HG03432 (cell line): Measurements from ENCODE around the gene NANS.
A peak's percentile ranks its signal among the peaks of the same experiment; 100 is the strongest.

ENCODE experiments used
- ATAC-seq: cut with Tn5 transposase; IDR thresholded peaks from one replicate; pipeline ENCODE4 v1.9.1; 2021; ENCODE audit warnings: mild to moderate bottlenecking, moderate library complexity; ENCODE audit not compliant: unreplicated experiment

The NANS gene

GRCh38 chr9:98038958-98039357 lies 17.6 kb upstream of the NANS start:
- ATAC-seq, result peak; percentile 53

- peak; percentile 51 for ATAC-seq
These were observed 16.9 kb upstream of the NANS start for GRCh38 chr9:98039607-98040017.

- no peak for ATAC-seq
These were observed 16.3 kb upstream of the NANS start for GRCh38 chr9:98040212-98040611.

- no peak for ATAC-seq
These were observed 12.6 kb upstream of the NANS start for GRCh38 chr9:98043915-98044314.

DNA sequence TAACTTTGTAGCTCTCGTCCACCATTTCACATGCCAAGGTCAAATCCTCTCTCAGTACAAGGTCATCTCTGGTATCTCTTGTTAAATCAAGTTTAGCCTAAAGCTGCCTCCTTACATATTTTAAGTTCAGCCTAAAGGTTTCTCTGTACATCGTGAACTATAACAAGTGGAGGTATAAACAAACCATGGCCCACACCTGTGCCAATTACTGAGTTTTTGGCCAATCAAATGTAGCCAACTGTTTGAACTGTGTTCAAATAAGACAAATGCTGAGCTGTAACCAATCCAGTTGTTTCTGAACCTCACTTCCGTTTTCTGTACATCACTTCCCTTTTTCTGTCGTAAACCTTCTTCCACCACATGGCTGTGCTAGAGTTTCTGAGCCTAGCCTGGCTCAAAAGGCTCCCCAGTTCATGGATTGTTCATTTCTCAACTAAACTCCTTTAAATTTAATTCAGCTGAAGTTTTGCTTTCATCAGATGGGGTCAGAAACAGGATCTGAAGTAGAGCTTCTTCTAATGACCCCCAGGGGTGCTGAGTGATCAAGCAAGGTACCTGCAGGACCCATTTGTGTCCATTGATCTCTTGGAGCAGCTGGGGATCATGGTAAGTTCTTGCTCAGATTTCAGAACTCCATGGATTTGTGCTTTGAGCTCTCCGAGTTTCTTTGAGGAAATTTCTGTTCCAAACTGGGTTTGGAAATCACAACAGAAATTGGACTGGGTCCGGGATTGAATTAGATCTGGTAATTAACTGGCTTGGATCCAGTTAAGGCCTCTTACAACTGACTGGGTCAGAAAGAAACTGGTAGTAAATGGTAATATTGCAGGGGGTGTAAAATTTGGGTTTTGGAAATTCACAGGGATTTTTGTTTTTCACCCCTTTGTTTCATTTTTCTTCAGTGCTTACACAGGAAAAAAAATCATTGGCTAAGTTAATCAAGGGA lies 11.0 kb upstream of the NANS start:
- peak; percentile 89 for ATAC-seq

- ATAC-seq, result no peak
These were observed 10.4 kb upstream of the NANS start for GRCh38 chr9:98046180-98046543.

DNA sequence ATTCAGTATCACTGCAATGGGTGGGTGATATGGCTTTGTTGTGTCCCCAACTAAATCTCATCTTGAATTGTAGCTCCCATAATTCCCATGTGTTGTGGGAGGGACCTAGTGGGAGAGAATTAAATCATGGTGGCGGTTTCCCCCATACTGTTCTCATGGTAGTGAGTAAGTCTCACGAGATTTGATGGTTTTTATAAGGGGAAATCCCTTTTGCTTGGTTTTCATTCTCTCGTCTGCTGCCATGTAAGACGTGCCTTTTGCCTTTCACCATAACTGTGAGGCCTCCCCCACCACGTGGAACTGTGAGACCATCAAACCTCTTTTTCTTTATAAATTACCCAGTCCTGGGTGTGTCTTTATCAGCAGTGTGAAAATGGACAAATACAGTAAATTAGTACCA lies 9.5 kb upstream of the NANS start:
- ATAC-seq, result no peak

DNA sequence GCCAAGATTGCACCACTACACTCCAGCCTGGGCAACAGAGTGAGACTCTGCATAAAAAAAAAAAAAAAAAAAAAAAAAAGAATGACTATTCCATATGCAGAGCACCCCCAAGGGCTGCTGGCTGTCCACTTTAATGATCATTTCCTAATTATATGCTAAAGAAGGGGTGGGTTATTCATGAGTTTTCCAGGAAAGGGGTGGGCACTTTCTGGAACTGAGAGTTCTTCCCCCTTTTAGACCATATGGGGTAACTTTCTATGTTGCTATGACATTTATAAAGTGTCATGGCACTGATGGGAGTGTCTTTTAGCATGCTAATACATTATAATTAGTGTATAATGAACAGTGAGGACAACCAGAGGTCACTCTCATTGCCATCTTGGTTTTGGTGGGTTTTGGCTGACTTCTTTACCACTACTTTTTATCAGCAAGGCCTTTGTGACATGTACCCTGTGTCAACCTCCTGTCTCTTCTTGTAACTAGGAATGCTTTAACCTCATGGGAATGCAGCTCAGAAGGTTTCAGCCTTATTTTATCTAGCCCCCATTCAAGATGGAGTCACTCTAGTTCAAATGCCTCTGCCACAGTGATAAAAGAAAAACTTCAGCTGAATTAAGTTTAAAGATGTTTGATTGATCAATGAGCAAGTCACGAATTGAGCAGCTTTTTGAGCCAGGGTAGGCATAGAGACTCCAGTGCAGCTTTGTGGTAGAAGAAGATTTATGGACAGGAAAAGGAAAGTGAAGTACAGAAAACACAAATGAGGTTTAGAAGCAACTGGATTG lies 7.1 kb upstream of the NANS start:
- no peak for ATAC-seq

DNA sequence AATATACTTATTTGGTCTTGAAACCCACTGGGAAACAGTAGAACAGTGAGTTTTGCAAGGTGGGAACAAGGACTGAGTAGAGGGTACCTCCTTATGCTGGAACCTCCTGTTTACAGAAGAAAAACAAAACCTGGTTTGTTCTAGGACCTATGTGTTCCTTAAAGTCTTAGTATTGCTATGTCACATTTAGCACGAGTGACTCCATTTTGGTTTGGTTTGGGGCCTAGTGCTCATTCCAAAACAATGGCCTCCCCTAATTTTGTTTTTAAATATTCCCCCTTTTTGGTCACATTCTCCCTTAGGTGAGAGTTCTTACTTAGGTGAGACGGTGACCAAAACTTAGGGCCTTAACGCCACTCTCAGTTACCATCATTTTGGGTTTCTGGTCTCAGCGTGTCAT lies 6.2 kb upstream of the NANS start:
- ATAC-seq, result no peak

- no peak for ATAC-seq
These were observed 2.1 kb upstream of the NANS start for GRCh38 chr9:98054376-98054951.

DNA sequence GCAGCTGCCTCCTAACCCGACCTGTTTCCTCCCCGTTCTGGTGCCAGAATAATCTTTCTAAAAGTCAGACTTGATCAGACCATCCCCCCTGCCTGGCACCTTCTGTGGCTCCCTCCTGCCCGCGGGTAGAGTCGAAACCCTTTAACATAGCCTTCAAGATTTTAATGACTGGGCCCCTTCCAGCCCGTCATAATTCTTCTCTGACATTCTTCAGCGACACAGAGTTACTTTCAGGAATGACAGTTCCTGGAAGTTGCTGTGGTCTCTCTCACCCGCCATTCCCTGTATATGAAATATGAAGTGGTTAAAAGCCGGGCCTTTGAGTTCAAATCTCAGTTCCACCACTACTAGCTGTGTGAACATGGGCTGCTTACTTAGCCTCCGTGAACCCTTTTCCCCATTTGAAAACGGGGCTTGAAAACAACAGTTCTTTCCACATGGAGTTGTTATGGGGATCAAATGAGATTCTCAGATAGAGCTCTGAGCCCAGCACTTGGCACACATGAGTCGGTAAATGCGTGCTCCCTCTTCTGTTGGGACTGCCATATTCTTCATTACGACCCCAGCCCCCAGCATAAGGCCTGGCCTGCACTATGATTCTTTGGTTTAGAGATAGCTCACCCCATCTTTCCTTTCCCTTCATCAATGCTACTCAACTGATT lies 737 bp downstream of the NANS start:
- no peak for ATAC-seq

- ATAC-seq, result no peak
These were observed 5.6 kb downstream of the NANS start for GRCh38 chr9:98062161-98062560.

- no peak for ATAC-seq
These were observed 8.3 kb downstream of the NANS start for GRCh38 chr9:98064623-98065392.

GRCh38 chr9:98066235-98066634 lies 9.7 kb downstream of the NANS start:
- ATAC-seq, result no peak

- ATAC-seq, result no peak
These were observed 10.7 kb downstream of the NANS start for GRCh38 chr9:98067184-98067583.

GRCh38 chr9:98069551-98069950 lies 13.0 kb downstream of the NANS start:
- no peak for ATAC-seq

- ATAC-seq, result no peak
These were observed 14.2 kb downstream of the NANS start for GRCh38 chr9:98070704-98071103.

DNA sequence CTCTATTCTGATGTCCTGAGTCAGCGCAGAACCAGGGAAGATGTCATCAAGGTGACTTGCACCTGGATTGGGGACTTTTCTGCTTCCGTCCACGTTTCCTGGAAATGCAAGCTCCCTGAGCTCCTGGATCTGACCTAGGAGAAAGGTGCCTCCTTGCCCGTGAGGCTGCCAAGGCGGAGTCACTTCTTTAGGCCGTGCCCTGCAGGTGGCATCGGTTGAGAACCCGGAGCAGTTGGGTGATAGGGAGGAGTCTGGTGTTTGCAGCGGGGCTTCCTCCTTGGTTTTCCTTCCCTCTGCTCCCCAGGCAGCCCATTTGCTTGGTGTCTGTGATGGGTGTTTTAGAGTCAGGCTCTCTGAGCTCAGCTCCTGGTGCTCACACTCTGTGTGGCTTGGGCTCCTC lies 15.2 kb downstream of the NANS start:
- ATAC-seq, result no peak

DNA sequence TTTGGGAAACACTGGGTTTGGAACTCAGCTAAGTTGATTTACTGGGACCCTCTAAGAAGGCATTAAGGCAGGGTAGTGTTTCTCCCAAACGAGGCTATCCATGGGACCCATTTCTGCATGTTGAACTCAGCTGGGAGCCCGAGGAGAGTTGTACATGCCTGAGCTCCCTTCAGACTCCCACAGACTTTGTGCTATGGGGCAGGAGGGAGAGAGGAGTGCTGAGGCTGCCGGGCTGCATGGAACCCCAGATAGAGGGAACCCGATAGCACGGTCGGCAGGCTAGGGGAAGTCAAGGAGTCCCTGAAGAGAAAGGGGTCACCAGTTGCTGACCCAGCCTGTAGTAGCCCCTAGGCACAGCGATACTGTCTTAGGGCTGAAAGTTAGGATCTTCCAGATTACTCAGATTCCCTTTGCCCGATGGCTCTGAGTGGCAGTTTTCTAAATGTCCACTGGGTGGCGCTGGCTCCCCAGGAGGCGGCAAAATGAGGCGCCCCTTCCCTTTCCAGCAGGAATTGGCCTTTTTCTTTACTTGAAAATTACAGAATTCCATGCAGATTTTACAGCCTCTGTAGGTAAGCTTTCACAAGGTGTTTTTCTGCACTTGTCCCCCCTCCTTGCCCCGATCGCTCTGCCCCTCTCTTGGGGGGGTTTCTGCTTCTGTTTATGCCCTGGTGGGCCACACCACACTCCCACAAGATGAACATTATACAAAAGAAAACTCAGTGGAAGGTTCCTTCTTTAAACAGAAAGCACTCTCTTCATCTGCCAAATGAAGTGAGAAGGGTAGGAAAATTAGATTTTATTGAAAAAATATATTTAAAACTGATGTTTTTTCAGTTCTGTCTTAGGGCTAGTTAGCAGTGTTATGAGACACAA lies 17.8 kb downstream of the NANS start:
- ATAC-seq, result no peak
